Motor neuron (in vitro differentiated cells): ENCODE results near the gene GNA15. TPM values are rescaled to one million over a fixed set of nuclear protein-coding genes. Genes with fewer than 3 reads are reported as not detected.
"Not testable (repeated sequence)": the region's sequence is repeated elsewhere in the genome, so short reads cannot be mapped to it uniquely, and the experiment has no call there.

ENCODE experiments used
- ATAC-seq, 8 experiments: fragments of 200-7000 bp; cut with Tn5 transposase; replicated peaks in 6 of 8; 2 replicates each; pipeline ENCODE4 v1.8.0; 2021; ENCODE audit warnings: mild to moderate bottlenecking in 8 of 8, moderate library complexity in 8 of 8
- H3K27ac ChIP-seq, 2 donors: fragments of 250-450 bp; sonication (Bioruptor Pico); 2 replicates each; pipeline ENCODE4 v1.9.0; 2021; ENCODE audit warnings: antibody characterized with exemption in 2 of 2, mild to moderate bottlenecking in 2 of 2, moderate library complexity in 1 of 2
- H3K4me1 ChIP-seq, 2 donors: fragments of 250-450 bp; sonication (Bioruptor Pico); replicated peaks in 1 of 2; 2 replicates each; pipeline ENCODE4 v1.6.1; 2021; ENCODE audit warnings: antibody characterized with exemption in 2 of 2, mild to moderate bottlenecking in 2 of 2, moderate library complexity in 1 of 2
- H3K4me3 ChIP-seq, 5 donors: fragments of 250-450 bp; sonication (Bioruptor Pico); 2 replicates each; pipeline ENCODE4 v1.9.0; 2021; ENCODE audit warnings: antibody characterized with exemption in 5 of 5, mild to moderate bottlenecking in 5 of 5, moderate library complexity in 4 of 5
- WGBS, 10 experiments: fragments of 450-650 bp; shearing (Covaris generic); methylation state at CpG; one replicate each; pipeline ENCODE4 v1.0.0; 2022; 5-methylcytosine and 5-hydroxymethylcytosine counted together
- in situ Hi-C, 9 experiments: fragments of 400-800 bp; cut with MboI; loops; one replicate each; pipeline ENCODE4 v1.15.0; 2021; ENCODE audit warnings: low sequenced_read_pairs in 9 of 9, low pct_unique_long_range_greater_than_20kb in 2 of 9; ENCODE audit not compliant: unreplicated experiment in 9 of 9
- total RNA-seq, 8 experiments: library from RNA; unstranded; fragments of 300-600 nt; gene quantifications; 2 replicates each; pipeline versions ENCODE4 v1.2.3 to v1.2.4, GENCODE V29; 2022

GNA15 gene
- total RNA-seq, 8 experiments from 2014 or later: 0.22 to 1.3 (median 0.46) TPM; not detected in 4

DNA sequence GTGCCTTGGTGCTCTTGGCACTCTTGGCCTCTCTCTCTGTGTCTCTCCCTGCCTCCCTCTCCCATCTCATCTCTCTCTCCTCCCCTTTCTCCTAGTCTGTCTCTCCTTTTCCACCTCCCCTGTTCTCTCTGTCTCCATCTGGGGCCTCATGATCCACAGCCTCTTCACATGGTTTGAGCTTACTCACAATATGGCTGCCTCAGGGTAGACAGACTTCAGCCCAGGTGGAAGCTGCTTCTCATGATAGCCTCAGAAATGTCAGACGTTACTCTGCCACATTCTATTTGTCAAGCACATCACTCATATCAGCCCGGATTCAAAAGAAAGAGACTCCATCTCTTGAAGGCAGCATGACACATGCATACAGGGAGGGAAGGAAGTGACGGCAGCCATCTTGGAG lies 24.4 kb downstream of the GNA15 start:
- no peak for ATAC-seq
- Histone ChIP-seq H3K4me3 (no peak overlapping the region), H3K27ac (no peak overlapping the region), H3K4me1 (no peaks in the 10 kb centered on the region)
- WGBS, 10 experiments: 33 to 100% (median 57%) methylated on average over 1 to 3 of the region's 3 CpGs; no CpG with 5 or more reads in 2 of the 10 experiments
- in situ Hi-C loops: loop anchor here in 7 of 9 experiments (10.0 to 25.0 kb wide), 2 partner anchors 198 to 205 kb away; no protein-coding TSS in a partner anchor

- Histone ChIP-seq H3K27ac (no peak overlapping the region), H3K4me1 (no peaks in the 10 kb centered on the region), H3K4me3 (no peak overlapping the region)
- 79 to 94% (median 93%) methylated on average over 3 to 4 of the region's 4 CpGs; no CpG with 5 or more reads in 7 of the 10 experiments for WGBS, 10 experiments
- in situ Hi-C loops: loop anchor here in 7 of 9 experiments (10.0 to 25.0 kb wide), 2 partner anchors 199 to 207 kb away; no protein-coding TSS in a partner anchor
- peak in 2 of 8 experiments; percentile 29 to 30 for ATAC-seq
Measured at GRCh38 chr19:3161453-3161852, 25.6 kb downstream of the GNA15 start.

DNA sequence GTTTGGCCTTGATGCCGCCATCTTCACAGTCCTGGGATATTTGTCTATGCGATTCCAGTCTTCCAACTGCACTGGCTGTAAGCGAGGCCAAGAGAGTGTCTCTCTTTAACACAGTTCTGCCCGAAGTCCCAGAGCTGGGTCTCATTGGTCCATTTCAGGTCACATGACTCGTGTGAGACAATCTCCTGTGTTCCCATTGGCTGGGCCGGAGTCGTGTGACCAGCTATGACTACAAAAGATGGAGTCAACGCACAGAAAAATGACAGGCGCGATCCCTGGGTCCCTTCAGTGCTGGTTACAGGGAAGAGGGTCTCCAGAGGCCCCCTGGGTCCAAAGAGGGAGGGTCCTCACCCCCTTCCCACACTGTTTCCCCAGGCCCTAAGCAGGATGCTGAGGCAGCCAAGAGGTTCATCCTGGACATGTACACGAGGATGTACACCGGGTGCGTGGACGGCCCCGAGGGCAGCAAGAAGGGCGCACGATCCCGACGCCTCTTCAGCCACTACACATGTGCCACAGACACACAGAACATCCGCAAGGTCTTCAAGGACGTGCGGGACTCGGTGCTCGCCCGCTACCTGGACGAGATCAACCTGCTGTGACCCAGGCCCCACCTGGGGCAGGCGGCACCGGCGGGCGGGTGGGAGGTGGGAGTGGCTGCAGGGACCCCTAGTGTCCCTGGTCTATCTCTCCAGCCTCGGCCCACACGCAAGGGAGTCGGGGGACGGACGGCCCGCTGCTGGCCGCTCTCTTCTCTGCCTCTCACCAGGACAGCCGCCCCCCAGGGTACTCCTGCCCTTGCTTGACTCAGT lies 26.8 kb downstream of the GNA15 start:
- Histone ChIP-seq H3K4me1 (no peaks in the 10 kb centered on the region), H3K27ac (no peak overlapping the region), H3K4me3 (no peak overlapping the region)
- peak in 7 of 8 experiments; percentile 31 to 47 (median 34) for ATAC-seq
- WGBS, 10 experiments: 33 to 100% (median 82%) methylated on average over 1 to 9 of the region's 38 CpGs; no CpG with 5 or more reads in 2 of the 10 experiments
- in situ Hi-C loops: loop anchor here in 7 of 9 experiments (10.0 to 25.0 kb wide), 2 partner anchors 200 to 208 kb away; no protein-coding TSS in a partner anchor

- H3K4me1 ChIP-seq: no peaks in the 10 kb centered on the region
- peak; percentile 84 to 99 (median 96) for ATAC-seq
- no peak overlapping the region for H3K27ac ChIP-seq
- in situ Hi-C loops: loop anchor here in 7 of 9 experiments (10.0 to 25.0 kb wide), 2 partner anchors 201 to 209 kb away; no protein-coding TSS in a partner anchor
- WGBS, 10 experiments: 0 to 11% (median 2%) methylated on average over 1 to 14 of the region's 27 CpGs; no CpG with 5 or more reads in 5 of the 10 experiments
- H3K4me3 ChIP-seq: no peak overlapping the region
Measured at GRCh38 chr19:3163230-3163886, 27.5 kb downstream of the GNA15 start.

GRCh38 chr19:3163943-3164342 lies 28.1 kb downstream of the GNA15 start:
- no peak overlapping the region for H3K4me3 ChIP-seq
- in situ Hi-C loops: loop anchor here in 7 of 9 experiments (10.0 to 25.0 kb wide), 2 partner anchors 202 to 209 kb away; no protein-coding TSS in a partner anchor

DNA sequence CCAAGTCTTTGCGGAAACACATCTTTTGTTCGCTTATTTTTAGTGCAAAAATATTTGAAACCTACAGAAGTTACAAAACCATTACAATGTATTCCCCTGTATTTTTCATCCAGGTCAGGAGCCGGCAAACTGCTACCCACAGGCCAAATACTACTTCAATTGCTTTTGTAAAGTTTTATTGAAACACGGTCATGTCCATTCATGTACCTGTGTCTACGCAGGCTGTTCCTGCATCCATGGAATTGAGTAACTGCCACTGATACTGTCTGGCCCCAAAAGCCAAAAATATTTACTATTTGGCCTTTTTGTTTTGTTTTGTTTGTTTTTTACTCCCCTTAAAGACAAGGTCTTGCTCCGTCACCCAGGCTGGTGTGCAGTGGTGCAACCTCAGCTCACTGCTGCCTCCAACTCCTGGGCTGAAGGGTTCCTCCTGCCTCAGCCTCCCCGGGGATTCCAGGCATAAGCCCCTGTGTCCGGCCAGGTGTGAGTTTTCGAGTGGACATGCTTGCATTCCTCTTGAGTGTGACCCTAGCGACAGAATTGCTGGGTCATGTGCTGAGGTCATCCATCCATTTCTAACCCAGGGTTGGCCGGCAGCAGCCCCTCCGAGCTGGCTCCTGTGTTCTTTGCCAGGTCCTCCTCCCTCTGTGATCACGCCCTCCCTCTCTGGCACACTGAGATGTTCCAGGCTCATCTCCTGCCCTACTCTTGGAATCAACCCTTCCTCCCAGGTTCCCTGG lies 31.9 kb downstream of the GNA15 start:
- no peak overlapping the region for H3K4me3 ChIP-seq
- WGBS, 10 experiments: 40 to 93% (median 71%) methylated on average over 1 to 8 of the region's 13 CpGs; no CpG with 5 or more reads in 1 of the 10 experiments
- in situ Hi-C loops: loop anchor here in 7 of 9 experiments (10.0 to 25.0 kb wide), 2 partner anchors 205 to 213 kb away; no protein-coding TSS in a partner anchor
- no peak overlapping the region for H3K27ac ChIP-seq
- H3K4me1 ChIP-seq: no peaks in the 10 kb centered on the region
- peak in 2 of 8 experiments; percentile 29 to 44 for ATAC-seq

More at GRCh38 chr19:3163943-3164342, 28.1 kb downstream of the GNA15 start:
- Histone ChIP-seq H3K27ac (no peak overlapping the region), H3K4me1 (no peaks in the 10 kb centered on the region)
- WGBS, 10 experiments: 38 to 92% (median 68%) methylated on average over 2 to 7 of the region's 7 CpGs; no CpG with 5 or more reads in 4 of the 10 experiments
- no peak for ATAC-seq

DNA sequence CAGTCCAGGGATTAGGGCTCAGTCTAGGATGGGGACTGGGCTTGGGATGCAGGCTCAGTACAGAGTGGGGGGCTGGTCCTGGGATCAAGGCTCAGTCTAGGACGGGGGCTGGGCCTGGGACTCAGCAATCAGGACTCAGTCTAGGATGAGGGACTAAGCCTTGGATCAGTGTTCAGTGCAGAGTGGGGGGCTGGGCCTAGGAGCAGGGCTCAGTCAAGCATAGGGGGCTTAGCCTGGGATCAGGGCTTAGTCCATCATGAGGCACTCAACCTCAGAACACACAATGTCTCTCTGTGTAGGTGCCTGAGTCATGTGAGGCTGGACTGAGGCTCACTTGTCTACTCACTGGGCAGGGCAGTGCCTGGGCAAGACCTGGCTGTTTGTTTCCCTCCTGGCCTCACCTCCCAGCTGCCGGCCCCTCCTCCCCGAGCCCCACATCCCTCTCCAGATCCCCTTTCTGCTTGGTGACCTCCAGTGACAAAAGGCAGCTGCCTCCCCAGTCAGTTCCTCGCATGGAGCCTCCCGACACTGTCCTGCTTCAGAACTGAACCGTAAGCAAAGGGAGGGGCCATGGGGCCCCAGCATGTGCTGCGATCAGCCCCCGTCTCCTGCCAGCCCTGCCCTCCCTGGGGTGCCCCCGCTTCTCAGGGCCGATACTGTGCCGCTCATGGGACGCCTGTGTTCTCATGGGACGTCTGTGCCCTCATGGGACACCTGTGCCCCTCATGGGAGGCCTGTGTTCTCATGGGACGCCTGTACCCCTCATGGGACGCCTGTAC lies 36.2 kb downstream of the GNA15 start:
- in situ Hi-C loops: loop anchor here in 5 of 9 experiments (25.0 kb wide), 1 partner anchor 210 kb away; no protein-coding TSS in a partner anchor
- 80 to 100% methylated on average over 1 to 2 of the region's 15 CpGs; no CpG with 5 or more reads in 8 of the 10 experiments for WGBS, 10 experiments

GRCh38 chr19:3172673-3173000 lies 36.8 kb downstream of the GNA15 start:
- ATAC-seq, H3K27ac ChIP-seq, H3K4me1 ChIP-seq, H3K4me3 ChIP-seq: not testable (repeated sequence)
- in situ Hi-C loops: loop anchor here in 5 of 9 experiments (25.0 kb wide), 1 partner anchor 210 kb away; no protein-coding TSS in a partner anchor
- 17 to 64% methylated on average over 1 to 3 of the region's 6 CpGs; no CpG with 5 or more reads in 8 of the 10 experiments for WGBS, 10 experiments

More for the DNA sequence above, 36.2 kb downstream of the GNA15 start:
- Histone ChIP-seq H3K27ac (no peak overlapping the region), H3K4me1 (no peaks in the 10 kb centered on the region), H3K4me3 (no peak overlapping the region)
- ATAC-seq: peak in 4 of 8 experiments; percentile 10 to 39 (median 30)

DNA sequence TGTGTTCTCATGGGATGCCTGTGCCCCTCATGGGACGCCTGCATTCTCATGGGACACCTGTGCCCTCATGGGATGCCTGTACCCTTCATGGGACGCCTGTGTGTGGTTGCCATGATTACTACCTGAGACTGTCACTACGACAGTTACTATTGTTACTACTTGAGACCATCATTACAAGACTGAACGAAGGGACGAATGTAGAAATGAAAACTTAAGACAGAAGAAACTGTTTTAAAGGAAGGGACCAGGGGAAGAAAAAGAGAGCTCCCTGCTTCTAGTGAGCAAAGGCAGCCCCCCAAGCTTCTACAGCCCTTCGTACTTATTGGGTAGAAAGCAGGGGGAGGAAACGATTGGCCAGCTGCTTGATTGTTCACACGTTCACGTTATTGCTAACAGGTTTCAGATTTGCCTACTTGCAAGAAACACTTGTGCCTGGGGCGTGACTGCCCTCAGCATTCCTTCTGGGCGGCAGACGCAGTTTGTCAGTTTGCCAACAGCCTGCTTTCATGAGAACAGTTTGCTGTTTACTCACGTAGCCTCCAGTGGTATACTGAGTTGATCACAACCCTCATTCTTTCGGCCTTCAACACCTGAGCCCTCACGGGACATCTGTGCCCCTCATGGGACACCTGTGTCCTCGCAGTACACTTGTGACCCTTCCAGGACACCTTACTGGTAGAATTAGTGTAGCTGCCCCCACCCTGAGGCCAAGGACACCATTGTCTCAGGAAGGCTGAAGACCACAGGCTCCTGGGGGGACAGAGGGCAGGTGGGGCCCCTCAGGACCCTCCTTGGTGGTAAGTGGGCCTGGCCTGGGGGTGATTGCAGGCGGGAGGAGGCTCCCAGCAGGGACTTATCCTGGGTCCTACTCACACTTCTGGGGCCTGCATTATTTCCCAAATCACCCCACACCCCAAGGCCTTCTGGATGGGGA lies 40.2 kb downstream of the GNA15 start:
- in situ Hi-C loops: no loop called here
- 0 to 100% (median 50%) methylated on average over 1 to 11 of the region's 17 CpGs; no CpG with 5 or more reads in 2 of the 10 experiments for WGBS, 10 experiments
- ATAC-seq: peak in 5 of 8 experiments; percentile 9 to 56 (median 35)

DNA sequence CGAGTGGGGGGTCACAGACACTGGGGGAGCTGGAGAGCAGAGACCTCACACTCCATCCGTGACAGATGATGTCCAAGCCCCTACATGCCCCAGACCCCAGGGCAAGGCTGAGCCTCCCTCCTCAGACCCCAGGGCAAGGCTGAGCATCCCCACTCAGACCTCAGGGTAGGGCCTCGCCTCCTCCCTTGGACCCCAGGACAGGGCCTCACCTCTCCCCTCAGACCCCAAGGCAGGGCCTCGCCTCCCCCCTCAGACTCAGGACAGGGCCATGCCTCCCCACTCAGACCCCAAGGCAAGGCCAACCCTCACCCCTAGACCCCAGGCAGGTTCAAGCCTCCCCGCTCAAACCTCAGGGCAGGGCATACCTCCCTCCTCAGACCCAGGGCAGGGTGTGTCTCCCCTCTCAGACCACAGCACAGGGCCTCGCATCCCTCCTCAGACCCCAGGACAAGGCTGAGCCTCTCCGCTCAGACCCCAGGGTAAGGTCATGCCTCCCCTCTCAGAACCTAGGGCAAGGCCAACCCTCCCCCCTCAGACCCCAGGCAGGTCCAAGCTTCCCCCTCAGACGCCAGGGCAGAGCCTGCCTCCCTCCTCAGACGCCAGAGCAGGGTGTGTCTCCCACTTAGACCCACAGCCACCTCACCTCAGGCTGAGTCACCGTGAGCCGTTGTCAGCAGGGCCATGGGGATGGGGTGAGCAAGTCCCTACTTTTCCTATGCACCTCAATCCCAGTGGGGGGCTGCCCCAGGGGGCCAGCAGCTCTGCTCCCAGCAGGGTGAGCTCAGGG lies 41.1 kb downstream of the GNA15 start:
- 80% methylated on average over 1 of the region's 11 CpGs; no CpG with 5 or more reads in 8 of the 10 experiments for WGBS, 10 experiments
- ATAC-seq: peak; percentile 29 to 88 (median 62)
- Histone ChIP-seq H3K4me1 (no peaks in the 10 kb centered on the region), H3K4me3 (no peak overlapping the region), H3K27ac (no peak overlapping the region)
- in situ Hi-C loops: no loop called here

More for the DNA sequence above, 40.2 kb downstream of the GNA15 start:
- Histone ChIP-seq H3K4me3 (no peak overlapping the region), H3K4me1 (no peaks in the 10 kb centered on the region), H3K27ac (no peak overlapping the region)
